Posterior cingulate gyrus (tissue), 11 donors: ENCODE measurements around the gene GALNTL6.
A peak's percentile ranks its signal among the peaks of the same experiment; 100 is the strongest.

Experiments used
- DNase-seq, 10 donors: peaks; one replicate each; pipeline versions ENCODE4 v3.0.0 to v3.0.0-alpha.2; 2020 to 2021; ENCODE audit warnings: mixed read lengths in 3 of 10
- intact Hi-C: fragments of 100-400 bp; cut with DNase I; formaldehyde crosslinking; loops from one replicate; pipeline ENCODE4 v1.15.1; 2023

Gene GALNTL6

GRCh38 chr4:172648471-172648870, 835.3 kb downstream of the GALNTL6 start:
- intact Hi-C loops: no loop called here
- no peak for DNase-seq

- intact Hi-C loops: no loop called here
- no peak for DNase-seq
Measured at GRCh38 chr4:172649143-172649542, 835.9 kb downstream of the GALNTL6 start.

DNA sequence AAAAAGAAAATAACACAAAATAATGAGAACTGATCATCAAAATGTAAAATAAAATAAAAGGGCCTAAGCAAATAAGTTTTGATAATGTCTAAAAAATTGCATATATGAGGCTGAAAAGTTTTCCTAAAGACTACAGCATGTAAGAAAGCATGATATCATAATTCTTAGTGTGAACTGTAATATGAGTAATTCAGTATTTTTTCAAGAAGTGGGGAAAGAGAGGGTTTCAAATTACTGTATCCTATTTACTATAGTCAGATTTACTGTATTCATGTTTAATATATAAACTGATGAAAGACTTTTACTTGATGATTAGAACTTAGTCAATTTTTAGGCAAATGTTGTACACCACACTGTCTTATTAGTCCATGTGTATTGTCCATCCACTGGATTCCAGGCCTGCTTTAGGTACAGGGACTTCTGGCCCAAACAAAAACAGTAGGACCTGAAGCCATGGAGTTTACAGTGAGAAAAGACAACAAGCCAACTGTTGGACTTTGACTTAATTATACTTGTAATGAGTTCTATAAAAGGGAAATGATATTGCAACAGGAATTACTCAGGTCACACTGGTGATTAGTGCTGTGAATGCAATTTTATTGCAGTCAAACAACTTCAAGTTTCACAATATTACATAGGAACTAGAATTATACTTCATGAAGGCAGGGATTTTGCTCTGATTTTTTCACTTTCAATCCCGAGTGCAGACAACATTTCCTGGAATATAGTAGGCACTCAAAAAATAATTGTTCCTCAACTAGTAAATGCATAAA, 837.7 kb downstream of the GALNTL6 start:
- intact Hi-C loops: no loop called here
- no peak for DNase-seq

GRCh38 chr4:172651961-172652360, 838.8 kb downstream of the GALNTL6 start:
- intact Hi-C loops: no loop called here
- no peak for DNase-seq

GRCh38 chr4:172652369-172652768, 839.2 kb downstream of the GALNTL6 start:
- no peak for DNase-seq
- intact Hi-C loops: no loop called here

GRCh38 chr4:172653676-172654075, 840.5 kb downstream of the GALNTL6 start:
- intact Hi-C loops: no loop called here
- DNase-seq: no peak

DNA sequence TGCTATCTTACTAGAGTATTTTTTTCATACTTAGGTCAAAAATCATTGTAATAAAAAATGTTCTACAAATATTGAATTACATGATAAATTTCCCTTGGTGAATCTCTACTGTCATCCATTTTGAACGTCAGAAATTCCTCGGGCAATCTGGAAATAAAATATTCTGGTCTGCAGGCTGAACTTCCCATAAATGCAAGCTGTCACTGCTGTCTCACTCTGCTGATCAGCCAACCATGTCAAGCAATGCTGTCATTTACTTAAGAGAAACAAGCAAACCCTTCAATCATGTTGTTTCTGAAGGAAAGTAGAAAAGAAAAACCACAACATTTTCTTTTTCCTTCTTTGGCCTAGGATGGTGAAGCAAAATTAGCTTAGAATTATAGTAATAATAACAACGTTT, 841.3 kb downstream of the GALNTL6 start:
- intact Hi-C loops: no loop called here
- no peak for DNase-seq

DNA sequence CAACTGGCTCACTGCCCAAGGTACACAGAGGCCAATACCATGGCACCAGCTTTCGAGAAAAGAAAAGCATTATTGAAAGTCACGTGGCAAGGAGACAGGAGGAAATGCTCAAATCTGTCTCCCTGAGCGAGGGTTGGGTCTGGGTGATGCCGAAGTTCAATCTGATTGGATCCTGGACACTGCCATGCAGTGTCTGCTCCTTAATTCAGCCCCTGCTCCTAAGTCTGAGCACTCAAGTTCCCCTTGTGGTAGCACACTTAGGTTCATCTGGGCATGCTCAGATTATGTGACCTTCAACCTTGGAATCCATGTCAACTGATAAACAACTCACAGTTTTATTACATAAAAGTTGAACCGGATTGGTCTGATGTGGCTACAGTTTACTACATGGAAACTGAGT, 842.9 kb downstream of the GALNTL6 start:
- DNase-seq: no peak
- intact Hi-C loops: no loop called here

- no peak for DNase-seq
- intact Hi-C loops: no loop called here
Measured at GRCh38 chr4:172657081-172657480, 843.9 kb downstream of the GALNTL6 start.

DNA sequence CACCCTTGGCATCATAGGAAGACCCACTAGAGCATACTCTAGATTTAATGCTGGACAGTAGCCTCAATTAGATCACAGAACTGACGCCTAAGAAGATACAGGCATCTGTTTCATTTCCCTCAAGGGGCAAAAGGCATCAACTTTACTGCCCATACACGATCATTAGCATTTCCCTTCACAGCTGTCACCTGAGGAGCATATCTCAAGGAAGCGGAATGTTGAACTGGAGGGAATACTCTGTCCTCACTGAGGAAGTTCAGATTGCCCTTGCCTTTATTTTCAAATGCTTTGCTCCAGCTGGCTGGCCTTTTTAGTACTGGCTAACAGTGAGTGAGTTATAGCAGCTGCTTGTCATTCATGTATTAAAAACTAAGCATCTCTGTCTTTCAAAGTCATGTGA, 847.0 kb downstream of the GALNTL6 start:
- intact Hi-C loops: no loop called here
- no peak for DNase-seq

GRCh38 chr4:172662113-172662512, 848.9 kb downstream of the GALNTL6 start:
- no peak for DNase-seq
- intact Hi-C loops: no loop called here

- intact Hi-C loops: no loop called here
- no peak for DNase-seq
Measured at GRCh38 chr4:172666711-172667368, 853.6 kb downstream of the GALNTL6 start.

GRCh38 chr4:172674811-172675210, 861.6 kb downstream of the GALNTL6 start:
- no peak for DNase-seq
- intact Hi-C loops: no loop called here

DNA sequence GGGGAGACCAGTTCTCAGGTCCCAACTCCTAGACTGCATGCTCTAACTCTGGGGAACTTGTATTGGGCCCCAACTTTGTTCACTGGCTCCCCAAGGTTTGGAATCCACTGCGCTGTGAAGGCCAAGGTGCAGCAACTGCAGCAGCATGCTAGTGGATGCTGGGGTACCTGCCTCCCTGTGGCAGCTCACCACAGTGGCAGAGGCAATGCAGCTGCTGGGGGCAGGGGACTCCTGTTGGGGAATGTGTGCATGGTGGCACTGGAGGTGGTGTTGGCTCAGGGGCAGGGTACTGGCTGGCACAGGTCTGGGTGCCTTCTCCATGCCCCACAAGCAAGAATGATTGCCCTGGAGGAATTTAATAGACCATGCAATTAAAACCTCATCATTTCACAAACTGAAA, 862.0 kb downstream of the GALNTL6 start:
- intact Hi-C loops: no loop called here
- DNase-seq: peak in 2 of 10 donors; percentile 65 to 75

DNA sequence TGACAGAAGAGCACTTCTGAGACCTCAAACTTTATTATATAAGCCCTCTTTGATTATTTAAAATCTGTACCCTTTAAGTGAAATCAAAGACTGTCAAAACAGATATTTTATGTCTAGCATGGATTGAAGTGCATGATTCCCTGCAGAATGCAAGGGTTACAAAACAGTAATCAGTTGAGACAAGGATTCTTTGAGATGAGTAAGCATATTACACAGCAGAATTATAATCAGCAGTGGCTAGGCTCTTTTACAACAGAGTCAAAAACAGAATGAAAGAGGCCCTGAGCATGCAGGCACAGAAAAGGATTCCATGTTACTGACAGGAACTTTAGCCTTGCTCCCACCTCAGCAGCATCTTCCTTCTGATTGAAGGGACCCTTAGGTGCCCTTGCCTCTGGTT, 867.5 kb downstream of the GALNTL6 start:
- DNase-seq: no peak
- intact Hi-C loops: no loop called here

DNA sequence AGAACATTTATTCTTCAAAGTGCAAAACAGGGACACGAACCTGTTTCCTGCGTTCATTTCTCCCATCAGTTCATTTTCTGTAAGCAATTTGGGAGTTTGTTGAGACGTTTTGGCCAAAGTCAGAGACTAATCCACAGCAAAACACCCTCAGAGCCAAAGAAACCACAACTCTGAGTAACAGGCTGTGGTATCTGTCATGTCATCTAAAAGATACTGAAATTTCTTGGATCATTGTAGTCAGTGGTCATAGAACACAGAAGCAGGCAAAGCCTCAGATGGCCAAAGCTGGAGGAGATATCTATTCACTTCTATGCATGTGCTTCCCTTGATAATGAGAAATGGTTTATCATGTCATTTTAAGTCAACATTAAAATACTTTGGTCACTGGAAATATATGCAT, 869.8 kb downstream of the GALNTL6 start:
- intact Hi-C loops: no loop called here
- DNase-seq: no peak

GRCh38 chr4:172686021-172686420, 872.8 kb downstream of the GALNTL6 start:
- no peak for DNase-seq
- intact Hi-C loops: no loop called here

DNA sequence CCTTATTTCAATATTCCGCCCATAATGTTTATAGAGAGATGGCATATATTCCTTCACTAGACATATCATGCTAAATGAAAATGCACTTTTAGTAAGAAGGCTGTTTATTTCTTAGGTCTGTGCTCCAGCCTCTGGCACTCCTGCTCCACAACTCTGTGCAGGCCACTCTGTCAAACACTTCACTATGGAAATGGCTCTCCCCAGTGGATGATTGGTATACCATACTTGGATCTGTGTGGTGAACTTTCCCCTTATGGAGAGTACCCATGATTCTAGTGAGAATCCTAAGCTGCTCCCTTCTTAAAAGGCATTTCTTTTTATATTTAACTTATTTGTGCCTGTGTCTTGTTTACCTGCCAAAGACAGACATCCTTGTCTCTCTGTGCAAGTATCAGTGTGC, 875.3 kb downstream of the GALNTL6 start:
- DNase-seq: no peak

GRCh38 chr4:172691552-172691951, 878.3 kb downstream of the GALNTL6 start:
- intact Hi-C loops: no loop called here
- no peak for DNase-seq

More for the DNA sequence above, 875.3 kb downstream of the GALNTL6 start:
- intact Hi-C loops: no loop called here

- DNase-seq: no peak
- intact Hi-C loops: no loop called here
Measured at GRCh38 chr4:172692701-172693100, 879.5 kb downstream of the GALNTL6 start.

DNA sequence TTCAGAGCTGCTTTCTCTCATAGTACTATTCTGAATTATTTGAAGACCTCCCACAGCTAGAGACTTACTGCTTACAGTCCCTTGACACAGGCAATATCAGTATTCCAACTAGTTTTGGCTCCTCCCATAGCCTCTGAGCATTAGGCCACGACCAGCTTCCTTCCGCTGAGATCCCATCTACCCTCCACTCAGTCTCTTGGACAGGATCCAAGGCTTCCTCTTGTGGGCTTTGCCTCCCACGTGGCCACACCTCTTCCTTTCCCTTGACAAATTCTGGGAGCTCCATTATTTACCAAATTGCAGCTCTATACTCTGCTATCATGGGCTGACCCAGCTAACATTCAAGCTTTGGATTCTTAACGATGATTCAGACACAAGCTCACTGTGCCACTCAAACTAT, 885.1 kb downstream of the GALNTL6 start:
- no peak for DNase-seq

DNA sequence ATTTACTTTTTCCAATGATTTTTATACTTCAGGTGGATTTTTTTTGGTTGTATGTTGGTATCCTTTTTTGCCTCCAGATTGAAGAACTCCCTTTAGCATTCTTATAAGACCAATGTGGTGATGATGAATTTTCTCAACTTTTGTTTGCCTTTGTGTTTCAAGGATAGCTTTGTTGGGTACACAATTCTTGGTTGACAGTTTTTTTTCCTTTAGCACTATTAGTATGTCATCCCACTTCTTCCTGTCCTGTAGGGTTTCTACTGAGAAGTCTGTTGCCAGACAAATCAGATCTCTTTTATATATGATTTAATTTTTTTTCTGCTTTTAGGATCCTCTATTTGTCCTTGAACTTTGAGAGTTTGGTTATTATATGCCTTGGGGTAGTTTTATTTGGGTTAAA, 892.4 kb downstream of the GALNTL6 start:
- intact Hi-C loops: no loop called here
- no peak for DNase-seq

More for the DNA sequence above, 885.1 kb downstream of the GALNTL6 start:
- intact Hi-C loops: no loop called here
